ENCODE results near the gene KMT2D.

Gene KMT2D

GRCh38 chr12:49026678-49027480, 33.7 kb downstream of the KMT2D start:
- peaks cover 73 to 85% of the 10 kb centered on the region in 2 donors for H3K36me3 ChIP-seq (ENCODE audit: control insufficient read depth in 2 of 2, insufficient read depth in 2 of 2, low read length in 2 of 2)

GRCh38 chr12:49026101-49026500, 34.5 kb downstream of the KMT2D start:
- Histone ChIP-seq H3K27me3 (ENCODE audit: control insufficient read depth in 2 of 2, insufficient read depth in 2 of 2, low read length in 2 of 2) (no peaks in the 10 kb centered on the region), H3K9ac (ENCODE audit: low read depth in 1 of 2, low read length in 2 of 2) (no peak overlapping the region), H3K36me3 (ENCODE audit: control insufficient read depth in 2 of 2, insufficient read depth in 2 of 2, low read length in 2 of 2) (peaks cover 71 to 82% of the 10 kb centered on the region in 2 donors), H3K9me3 (ENCODE audit: control insufficient read depth in 2 of 2, low read length in 2 of 2) (no peaks in the 10 kb centered on the region), H3K27ac (ENCODE audit: low read depth in 2 of 2, low read length in 2 of 2) (no peak overlapping the region), H3K4me1 (ENCODE audit: control insufficient read depth in 2 of 2, insufficient read depth in 2 of 2, low read length in 2 of 2) (no peaks in the 10 kb centered on the region), H3K4me3 (ENCODE audit: low read length in 2 of 2) (no peak overlapping the region)

More at GRCh38 chr12:49026678-49027480, 33.7 kb downstream of the KMT2D start:
- H3K9ac ChIP-seq (ENCODE audit: low read depth in 1 of 2, low read length in 2 of 2): no peak overlapping the region
- no peak overlapping the region for H3K4me3 ChIP-seq (ENCODE audit: low read length in 2 of 2)
- no peak overlapping the region for H3K27ac ChIP-seq (ENCODE audit: low read depth in 2 of 2, low read length in 2 of 2)
- no peaks in the 10 kb centered on the region for H3K4me1 ChIP-seq (ENCODE audit: control insufficient read depth in 2 of 2, insufficient read depth in 2 of 2, low read length in 2 of 2)
- H3K9me3 ChIP-seq (ENCODE audit: control insufficient read depth in 2 of 2, low read length in 2 of 2): no peaks in the 10 kb centered on the region
- no peaks in the 10 kb centered on the region for H3K27me3 ChIP-seq (ENCODE audit: control insufficient read depth in 2 of 2, insufficient read depth in 2 of 2, low read length in 2 of 2)

GRCh38 chr12:49025463-49025862, 35.1 kb downstream of the KMT2D start:
- H3K27me3 ChIP-seq (ENCODE audit: control insufficient read depth in 2 of 2, insufficient read depth in 2 of 2, low read length in 2 of 2): no peaks in the 10 kb centered on the region
- H3K9me3 ChIP-seq (ENCODE audit: control insufficient read depth in 2 of 2, low read length in 2 of 2): no peaks in the 10 kb centered on the region
- H3K27ac ChIP-seq (ENCODE audit: low read depth in 2 of 2, low read length in 2 of 2): no peak overlapping the region
- peaks cover 67 to 79% of the 10 kb centered on the region in 2 donors for H3K36me3 ChIP-seq (ENCODE audit: control insufficient read depth in 2 of 2, insufficient read depth in 2 of 2, low read length in 2 of 2)
- no peaks in the 10 kb centered on the region for H3K4me1 ChIP-seq (ENCODE audit: control insufficient read depth in 2 of 2, insufficient read depth in 2 of 2, low read length in 2 of 2)
- no peak overlapping the region for H3K9ac ChIP-seq (ENCODE audit: low read depth in 1 of 2, low read length in 2 of 2)
- no peak overlapping the region for H3K4me3 ChIP-seq (ENCODE audit: low read length in 2 of 2)

- Histone ChIP-seq H3K4me3 (ENCODE audit: low read length in 2 of 2) (no peak overlapping the region), H3K36me3 (ENCODE audit: control insufficient read depth in 2 of 2, insufficient read depth in 2 of 2, low read length in 2 of 2) (peaks cover 67 to 73% of the 10 kb centered on the region in 2 donors), H3K27me3 (ENCODE audit: control insufficient read depth in 2 of 2, insufficient read depth in 2 of 2, low read length in 2 of 2) (no peaks in the 10 kb centered on the region), H3K9ac (ENCODE audit: low read depth in 1 of 2, low read length in 2 of 2) (no peak overlapping the region), H3K27ac (ENCODE audit: low read depth in 2 of 2, low read length in 2 of 2) (no peak overlapping the region), H3K4me1 (ENCODE audit: control insufficient read depth in 2 of 2, insufficient read depth in 2 of 2, low read length in 2 of 2) (peaks cover 0 to under 1% of the 10 kb centered on the region in 2 donors), H3K9me3 (ENCODE audit: control insufficient read depth in 2 of 2, low read length in 2 of 2) (no peaks in the 10 kb centered on the region)
Measured at GRCh38 chr12:49024543-49024942, 36.1 kb downstream of the KMT2D start.

- H3K4me3 ChIP-seq (ENCODE audit: low read length in 2 of 2): no peak overlapping the region
- H3K27me3 ChIP-seq (ENCODE audit: control insufficient read depth in 2 of 2, insufficient read depth in 2 of 2, low read length in 2 of 2): no peaks in the 10 kb centered on the region
- no peak overlapping the region for H3K27ac ChIP-seq (ENCODE audit: low read depth in 2 of 2, low read length in 2 of 2)
- H3K36me3 ChIP-seq (ENCODE audit: control insufficient read depth in 2 of 2, insufficient read depth in 2 of 2, low read length in 2 of 2): peaks cover 60 to 67% of the 10 kb centered on the region in 2 donors
- H3K9me3 ChIP-seq (ENCODE audit: control insufficient read depth in 2 of 2, low read length in 2 of 2): no peaks in the 10 kb centered on the region
- peaks cover 0 to 2% of the 10 kb centered on the region in 2 donors for H3K4me1 ChIP-seq (ENCODE audit: control insufficient read depth in 2 of 2, insufficient read depth in 2 of 2, low read length in 2 of 2)
- H3K9ac ChIP-seq (ENCODE audit: low read depth in 1 of 2, low read length in 2 of 2): no peak overlapping the region
Measured at GRCh38 chr12:49023812-49024211, 36.8 kb downstream of the KMT2D start.

- no peaks in the 10 kb centered on the region for H3K27me3 ChIP-seq (ENCODE audit: control insufficient read depth in 2 of 2, insufficient read depth in 2 of 2, low read length in 2 of 2)
- H3K27ac ChIP-seq (ENCODE audit: low read depth in 2 of 2, low read length in 2 of 2): no peak overlapping the region
- no peak overlapping the region for H3K4me3 ChIP-seq (ENCODE audit: low read length in 2 of 2)
- peaks cover 50 to 56% of the 10 kb centered on the region in 2 donors for H3K36me3 ChIP-seq (ENCODE audit: control insufficient read depth in 2 of 2, insufficient read depth in 2 of 2, low read length in 2 of 2)
- no peak overlapping the region for H3K9ac ChIP-seq (ENCODE audit: low read depth in 1 of 2, low read length in 2 of 2)
- H3K4me1 ChIP-seq (ENCODE audit: control insufficient read depth in 2 of 2, insufficient read depth in 2 of 2, low read length in 2 of 2): peaks cover 6 to 9% of the 10 kb centered on the region in 2 donors
- H3K9me3 ChIP-seq (ENCODE audit: control insufficient read depth in 2 of 2, low read length in 2 of 2): no peaks in the 10 kb centered on the region
Measured at GRCh38 chr12:49022558-49023178, 37.9 kb downstream of the KMT2D start.

- no peaks in the 10 kb centered on the region for H3K27me3 ChIP-seq (ENCODE audit: control insufficient read depth in 2 of 2, insufficient read depth in 2 of 2, low read length in 2 of 2)
- no peak overlapping the region for H3K27ac ChIP-seq (ENCODE audit: low read depth in 2 of 2, low read length in 2 of 2)
- H3K4me3 ChIP-seq (ENCODE audit: low read length in 2 of 2): no peak overlapping the region
- no peaks in the 10 kb centered on the region for H3K9me3 ChIP-seq (ENCODE audit: control insufficient read depth in 2 of 2, low read length in 2 of 2)
- no peak overlapping the region for H3K9ac ChIP-seq (ENCODE audit: low read depth in 1 of 2, low read length in 2 of 2)
- H3K36me3 ChIP-seq (ENCODE audit: control insufficient read depth in 2 of 2, insufficient read depth in 2 of 2, low read length in 2 of 2): peaks cover 42 to 45% of the 10 kb centered on the region in 2 donors
- peaks cover 9 to 16% of the 10 kb centered on the region in 2 donors for H3K4me1 ChIP-seq (ENCODE audit: control insufficient read depth in 2 of 2, insufficient read depth in 2 of 2, low read length in 2 of 2)
Measured at GRCh38 chr12:49021292-49021915, 39.2 kb downstream of the KMT2D start.

- H3K36me3 ChIP-seq (ENCODE audit: control insufficient read depth in 2 of 2, insufficient read depth in 2 of 2, low read length in 2 of 2): peaks cover 33 to 38% of the 10 kb centered on the region in 2 donors
Measured at GRCh38 chr12:49020441-49020840, 40.2 kb downstream of the KMT2D start.

GRCh38 chr12:49019443-49020324, 40.9 kb downstream of the KMT2D start:
- Histone ChIP-seq H3K27ac (ENCODE audit: low read depth in 2 of 2, low read length in 2 of 2) (peak overlapping the region; percentile 49 to 96), H3K4me1 (ENCODE audit: control insufficient read depth in 2 of 2, insufficient read depth in 2 of 2, low read length in 2 of 2) (peaks cover 9 to 16% of the 10 kb centered on the region in 2 donors), H3K9ac (ENCODE audit: low read depth in 1 of 2, low read length in 2 of 2) (no peak overlapping the region), H3K4me3 (ENCODE audit: low read length in 2 of 2) (no peak overlapping the region), H3K9me3 (ENCODE audit: control insufficient read depth in 2 of 2, low read length in 2 of 2) (no peaks in the 10 kb centered on the region), H3K27me3 (ENCODE audit: control insufficient read depth in 2 of 2, insufficient read depth in 2 of 2, low read length in 2 of 2) (no peaks in the 10 kb centered on the region), H3K36me3 (ENCODE audit: control insufficient read depth in 2 of 2, insufficient read depth in 2 of 2, low read length in 2 of 2) (peaks cover 25 to 30% of the 10 kb centered on the region in 2 donors)

More at GRCh38 chr12:49020441-49020840, 40.2 kb downstream of the KMT2D start:
- Histone ChIP-seq H3K27me3 (ENCODE audit: control insufficient read depth in 2 of 2, insufficient read depth in 2 of 2, low read length in 2 of 2) (no peaks in the 10 kb centered on the region), H3K9me3 (ENCODE audit: control insufficient read depth in 2 of 2, low read length in 2 of 2) (no peaks in the 10 kb centered on the region), H3K4me1 (ENCODE audit: control insufficient read depth in 2 of 2, insufficient read depth in 2 of 2, low read length in 2 of 2) (peaks cover 9 to 16% of the 10 kb centered on the region in 2 donors), H3K27ac (ENCODE audit: low read depth in 2 of 2, low read length in 2 of 2) (no peak overlapping the region), H3K4me3 (ENCODE audit: low read length in 2 of 2) (no peak overlapping the region), H3K9ac (ENCODE audit: low read depth in 1 of 2, low read length in 2 of 2) (no peak overlapping the region)
